HEK293 (cell line): ENCODE results near the gene FLYWCH1.

ENCODE experiments used
- CTCF ChIA-PET: fragments of 350-600 bp; formaldehyde crosslinking; extraction: SDS; loops from one replicate; lab custom pipeline; 2021; ENCODE audit warnings: antibody characterized with exemption; lab: Yijun Ruan, JAX
- POLR2A ChIA-PET: fragments of 300-600 bp; formaldehyde crosslinking; extraction: SDS; loops from one replicate; lab custom pipeline; 2020; ENCODE audit warnings: antibody characterized with exemption, inconsistent platforms; lab: Yijun Ruan, JAX
- H3K27ac ChIP-seq: fragments of 200-500 bp; sonication (Bioruptor generic); 2 replicates; pipeline ENCODE4 v1.5.1; 2014; ENCODE audit warnings: low read depth, low read length, control low read depth, inconsistent platforms; ENCODE audit errors: extremely low read depth
- H3K36me3 ChIP-seq, 2 experiments: fragments of 200-500 bp in 1 of 2; sonication (Bioruptor generic) in 1 of 2; 1 replicate in 1 of 2; 2 replicates in 1 of 2; pipeline ENCODE4 v1.5.1; 2014 to 2017; ENCODE audit warnings: inconsistent platforms in 2 of 2, low read length in 2 of 2; ENCODE audit not compliant: control insufficient read depth in 2 of 2, insufficient read depth in 1 of 2
- H3K4me1 ChIP-seq: fragments of 200-500 bp; sonication (Bioruptor generic); 2 replicates; pipeline ENCODE4 v1.5.1; 2014; ENCODE audit warnings: mild to moderate bottlenecking, low read length, inconsistent platforms; ENCODE audit not compliant: control insufficient read depth, insufficient read depth
- H3K4me3 ChIP-seq: 2 replicates; pipeline ENCODE4 v1.5.1; 2011; ENCODE audit warnings: low read depth, mild to moderate bottlenecking, control low read depth, low read length, moderate library complexity
- H3K9me3 ChIP-seq: fragments of 200-500 bp; sonication (Bioruptor generic); 2 replicates; pipeline ENCODE4 v1.5.1; 2014; ENCODE audit warnings: low read depth, low read length, inconsistent platforms; ENCODE audit not compliant: control insufficient read depth, insufficient read depth
- INSM2 ChIP-seq: fragments of 450-650 bp; formaldehyde crosslinking; IDR thresholded peaks from 2 replicates; pipeline ENCODE4 v1.5.1; 2016; ENCODE audit warnings: missing biosample characterization, missing genetic modification characterization
- KLF10 ChIP-seq: fragments of 450-650 bp; IDR thresholded peaks from 2 replicates; pipeline ENCODE4 v1.5.1; 2018; ENCODE audit warnings: missing biosample characterization, mild to moderate bottlenecking, missing genetic modification characterization
- KLF17 ChIP-seq: fragments of 450-650 bp; formaldehyde crosslinking; IDR thresholded peaks from 2 replicates; pipeline ENCODE4 v1.5.1; 2016; ENCODE audit warnings: missing biosample characterization, missing genetic modification characterization
- KLF8 ChIP-seq: fragments of 450-650 bp; formaldehyde crosslinking; IDR thresholded peaks from 2 replicates; pipeline ENCODE4 v1.5.1; 2016; ENCODE audit warnings: missing biosample characterization, missing genetic modification characterization
- KLF9 ChIP-seq: fragments of 450-650 bp; formaldehyde crosslinking; IDR thresholded peaks from 2 replicates; pipeline ENCODE4 v1.5.1; 2016; ENCODE audit warnings: missing biosample characterization, missing genetic modification characterization, low read depth
- OVOL3 ChIP-seq: fragments of 450-650 bp; formaldehyde crosslinking; IDR thresholded peaks from 2 replicates; pipeline ENCODE4 v1.5.1; 2016; ENCODE audit warnings: missing biosample characterization, missing genetic modification characterization
- SP2 ChIP-seq: fragments of 450-650 bp; formaldehyde crosslinking; IDR thresholded peaks from 2 replicates; pipeline ENCODE4 v1.5.1; 2016; ENCODE audit warnings: missing biosample characterization, missing genetic modification characterization
- SP7 ChIP-seq: fragments of 450-650 bp; formaldehyde crosslinking; IDR thresholded peaks from 2 replicates; pipeline ENCODE4 v1.5.1; 2016; ENCODE audit warnings: missing biosample characterization, missing genetic modification characterization
- ZBTB17 ChIP-seq: fragments of 450-650 bp; formaldehyde crosslinking; IDR thresholded peaks from 2 replicates; pipeline ENCODE4 v1.5.1; 2016; ENCODE audit warnings: missing biosample characterization, missing genetic modification characterization
- ZBTB49 ChIP-seq: fragments of 450-650 bp; formaldehyde crosslinking; IDR thresholded peaks from 2 replicates; pipeline ENCODE4 v1.5.1; 2016; ENCODE audit warnings: missing biosample characterization, missing genetic modification characterization, low read depth
- ZEB2 ChIP-seq: fragments of 450-650 bp; formaldehyde crosslinking; IDR thresholded peaks from 2 replicates; pipeline ENCODE4 v1.5.1; 2016; ENCODE audit warnings: missing biosample characterization, missing genetic modification characterization
- ZNF202 ChIP-seq: fragments of 450-650 bp; formaldehyde crosslinking; IDR thresholded peaks from 2 replicates; pipeline ENCODE4 v1.5.1; 2016; ENCODE audit warnings: missing biosample characterization, missing genetic modification characterization, borderline replicate concordance
- ZNF324 ChIP-seq: fragments of 450-650 bp; formaldehyde crosslinking; IDR thresholded peaks from 2 replicates; pipeline ENCODE4 v1.5.1; 2016; ENCODE audit warnings: missing biosample characterization, missing genetic modification characterization
- ZNF768 ChIP-seq: fragments of 450-650 bp; formaldehyde crosslinking; IDR thresholded peaks from 2 replicates; pipeline ENCODE4 v1.5.1; 2018; ENCODE audit warnings: missing biosample characterization, mild to moderate bottlenecking, missing genetic modification characterization
- ZSCAN30 ChIP-seq: fragments of 450-650 bp; IDR thresholded peaks from 2 replicates; pipeline ENCODE4 v1.5.1; 2018; ENCODE audit warnings: missing biosample characterization, mild to moderate bottlenecking, missing genetic modification characterization, moderate library complexity
- ZXDB ChIP-seq: fragments of 450-650 bp; formaldehyde crosslinking; IDR thresholded peaks from 2 replicates; pipeline ENCODE4 v1.5.1; 2016; ENCODE audit warnings: missing biosample characterization, missing genetic modification characterization
- TF ChIP-seq, protein P1 (sequence below): fragments of 450-650 bp; formaldehyde crosslinking; optimal IDR thresholded peaks from 2 replicates; pipeline ENCODE3; 2016; ENCODE audit warnings: missing biosample characterization, mild to moderate bottlenecking, missing genetic modification characterization
- TF ChIP-seq, protein P2 (sequence below): fragments of 450-650 bp; formaldehyde crosslinking; IDR thresholded peaks from 2 replicates; pipeline ENCODE4 v1.5.1; 2016; ENCODE audit warnings: missing biosample characterization, missing genetic modification characterization
- TF ChIP-seq, protein P3 (sequence below): fragments of 450-650 bp; IDR thresholded peaks from 2 replicates; pipeline ENCODE4 v1.5.1; 2018; ENCODE audit warnings: missing biosample characterization, mild to moderate bottlenecking, missing genetic modification characterization
- TF ChIP-seq, protein P4 (sequence below): fragments of 450-650 bp; formaldehyde crosslinking; conservative IDR thresholded peaks from 2 replicates; pipeline ENCODE4 v1.5.1; 2016; ENCODE audit warnings: low read depth, missing biosample characterization, missing genetic modification characterization

The FLYWCH1 gene

DNA sequence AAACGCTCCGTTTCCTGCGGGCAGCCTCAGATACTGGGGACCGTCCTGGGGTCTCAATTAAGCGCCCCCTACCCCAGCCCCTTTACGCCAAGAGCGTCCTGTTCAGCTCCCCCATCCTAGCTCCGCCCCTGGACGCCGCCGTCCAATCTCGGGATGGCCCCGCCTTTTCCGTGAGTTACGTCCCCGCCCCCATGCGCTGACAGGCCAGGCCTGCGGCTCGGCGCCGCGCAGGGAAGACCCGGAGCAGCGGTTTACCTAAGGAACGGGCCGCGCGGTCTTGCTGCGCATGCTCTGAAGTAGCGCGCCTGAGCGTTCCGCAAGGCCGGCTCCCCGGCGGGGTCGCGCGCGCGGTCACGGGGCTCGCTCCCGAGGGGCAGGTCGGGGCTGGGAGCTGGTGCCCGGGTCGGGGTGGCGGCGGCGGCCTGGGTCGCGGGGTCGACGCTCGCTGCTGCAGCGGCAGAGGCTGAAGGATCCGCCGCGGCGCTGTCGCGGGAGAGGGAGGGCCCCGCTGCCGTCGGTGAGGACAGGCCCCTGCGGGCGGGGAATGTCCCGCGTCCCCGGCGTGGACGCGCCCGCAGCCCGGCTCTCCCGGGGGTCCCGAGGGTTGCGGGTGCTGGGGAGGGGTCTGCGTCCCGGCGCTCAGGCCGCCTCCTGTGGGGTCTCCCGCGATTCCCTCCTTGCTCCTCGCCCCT lies at the start of gene FLYWCH1:
FLYWCH1 (plus strand) TSS at position 294 of the 692 bp plus-strand sequence. CDS start 17,755 bp downstream, outside the sequence.
- ChIA-PET CTCF (interaction anchor here (0.6 to 2.4 kb wide), 8 partner anchors 12 to 1062 kb away, joined by 3 to 20 read pairs (median 4); no protein-coding TSS in a partner anchor), POLR2A (interaction anchor here (0.5 to 2.3 kb wide), 13 partner anchors 9 to 494 kb away, joined by 3 to 15 read pairs (median 4); partner anchors contain the start of genes FLYWCH2, KCTD5, KREMEN2 and PKMYT1)
- Histone ChIP-seq H3K27ac (peak within 1 kb of the TSS; percentile 54; the same call in 1 of the 2 replicates), H3K9me3 (no peaks in the 10 kb centered on the region), H3K4me1 (0 out of 2 replicates have a peak, but pooled peaks cover 4% of the 10 kb centered on the region), H3K4me3 (peak within 1 kb of the TSS; percentile 58), H3K36me3 (peaks cover 0 to 7% of the 10 kb centered on the region in 2 experiments; a peak in 2 of 3 replicates)
- no peak for TF ChIP-seq ZBTB49 (tag by site-specific recombination)
- peak; percentile 52; the same call in 1 of the 2 replicates for TF ChIP-seq ZXDB (tag by site-specific recombination)
- TF ChIP-seq ZNF324 (tag by site-specific recombination) = peak; percentile 72; the same call in 1 of the 2 replicates
- no peak for TF ChIP-seq OVOL3
- peak; percentile 43; the same call in 1 of the 2 replicates for TF ChIP-seq KLF8
- TF ChIP-seq SP7 = peak; percentile 58
- peak; percentile 53; the same call in 1 of the 2 replicates for TF ChIP-seq ZSCAN30 (tag by site-specific recombination)
- TF ChIP-seq, protein P1, sequence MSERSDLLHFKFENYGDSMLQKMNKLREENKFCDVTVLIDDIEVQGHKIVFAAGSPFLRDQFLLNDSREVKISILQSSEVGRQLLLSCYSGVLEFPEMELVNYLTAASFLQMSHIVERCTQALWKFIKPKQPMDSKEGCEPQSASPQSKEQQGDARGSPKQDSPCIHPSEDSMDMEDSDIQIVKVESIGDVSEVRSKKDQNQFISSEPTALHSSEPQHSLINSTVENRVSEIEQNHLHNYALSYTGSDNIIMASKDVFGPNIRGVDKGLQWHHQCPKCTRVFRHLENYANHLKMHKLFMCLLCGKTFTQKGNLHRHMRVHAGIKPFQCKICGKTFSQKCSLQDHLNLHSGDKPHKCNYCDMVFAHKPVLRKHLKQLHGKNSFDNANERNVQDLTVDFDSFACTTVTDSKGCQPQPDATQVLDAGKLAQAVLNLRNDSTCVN (tag by site-specific recombination) = peak; percentile 98
- no peak for TF ChIP-seq ZNF768 (tag by site-specific recombination)
- TF ChIP-seq ZNF202 (tag by site-specific recombination) = no peak
- TF ChIP-seq, protein P2, sequence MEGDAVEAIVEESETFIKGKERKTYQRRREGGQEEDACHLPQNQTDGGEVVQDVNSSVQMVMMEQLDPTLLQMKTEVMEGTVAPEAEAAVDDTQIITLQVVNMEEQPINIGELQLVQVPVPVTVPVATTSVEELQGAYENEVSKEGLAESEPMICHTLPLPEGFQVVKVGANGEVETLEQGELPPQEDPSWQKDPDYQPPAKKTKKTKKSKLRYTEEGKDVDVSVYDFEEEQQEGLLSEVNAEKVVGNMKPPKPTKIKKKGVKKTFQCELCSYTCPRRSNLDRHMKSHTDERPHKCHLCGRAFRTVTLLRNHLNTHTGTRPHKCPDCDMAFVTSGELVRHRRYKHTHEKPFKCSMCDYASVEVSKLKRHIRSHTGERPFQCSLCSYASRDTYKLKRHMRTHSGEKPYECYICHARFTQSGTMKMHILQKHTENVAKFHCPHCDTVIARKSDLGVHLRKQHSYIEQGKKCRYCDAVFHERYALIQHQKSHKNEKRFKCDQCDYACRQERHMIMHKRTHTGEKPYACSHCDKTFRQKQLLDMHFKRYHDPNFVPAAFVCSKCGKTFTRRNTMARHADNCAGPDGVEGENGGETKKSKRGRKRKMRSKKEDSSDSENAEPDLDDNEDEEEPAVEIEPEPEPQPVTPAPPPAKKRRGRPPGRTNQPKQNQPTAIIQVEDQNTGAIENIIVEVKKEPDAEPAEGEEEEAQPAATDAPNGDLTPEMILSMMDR (tag by site-specific recombination) = 0 out of 2 replicates have a peak, but pooled peaks have one; percentile 47
- TF ChIP-seq, protein P3, sequence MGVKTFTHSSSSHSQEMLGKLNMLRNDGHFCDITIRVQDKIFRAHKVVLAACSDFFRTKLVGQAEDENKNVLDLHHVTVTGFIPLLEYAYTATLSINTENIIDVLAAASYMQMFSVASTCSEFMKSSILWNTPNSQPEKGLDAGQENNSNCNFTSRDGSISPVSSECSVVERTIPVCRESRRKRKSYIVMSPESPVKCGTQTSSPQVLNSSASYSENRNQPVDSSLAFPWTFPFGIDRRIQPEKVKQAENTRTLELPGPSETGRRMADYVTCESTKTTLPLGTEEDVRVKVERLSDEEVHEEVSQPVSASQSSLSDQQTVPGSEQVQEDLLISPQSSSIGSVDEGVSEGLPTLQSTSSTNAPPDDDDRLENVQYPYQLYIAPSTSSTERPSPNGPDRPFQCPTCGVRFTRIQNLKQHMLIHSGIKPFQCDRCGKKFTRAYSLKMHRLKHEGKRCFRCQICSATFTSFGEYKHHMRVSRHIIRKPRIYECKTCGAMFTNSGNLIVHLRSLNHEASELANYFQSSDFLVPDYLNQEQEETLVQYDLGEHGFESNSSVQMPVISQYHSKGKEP (tag by site-specific recombination) = peak; percentile 61; the same call in 1 of the 2 replicates
- TF ChIP-seq KLF10 (tag by site-specific recombination) = peak; percentile 65; the same call in 1 of the 2 replicates
- peak; percentile 41; the same call in 1 of the 2 replicates for TF ChIP-seq KLF9 (tag by site-specific recombination)
- TF ChIP-seq, protein P4, sequence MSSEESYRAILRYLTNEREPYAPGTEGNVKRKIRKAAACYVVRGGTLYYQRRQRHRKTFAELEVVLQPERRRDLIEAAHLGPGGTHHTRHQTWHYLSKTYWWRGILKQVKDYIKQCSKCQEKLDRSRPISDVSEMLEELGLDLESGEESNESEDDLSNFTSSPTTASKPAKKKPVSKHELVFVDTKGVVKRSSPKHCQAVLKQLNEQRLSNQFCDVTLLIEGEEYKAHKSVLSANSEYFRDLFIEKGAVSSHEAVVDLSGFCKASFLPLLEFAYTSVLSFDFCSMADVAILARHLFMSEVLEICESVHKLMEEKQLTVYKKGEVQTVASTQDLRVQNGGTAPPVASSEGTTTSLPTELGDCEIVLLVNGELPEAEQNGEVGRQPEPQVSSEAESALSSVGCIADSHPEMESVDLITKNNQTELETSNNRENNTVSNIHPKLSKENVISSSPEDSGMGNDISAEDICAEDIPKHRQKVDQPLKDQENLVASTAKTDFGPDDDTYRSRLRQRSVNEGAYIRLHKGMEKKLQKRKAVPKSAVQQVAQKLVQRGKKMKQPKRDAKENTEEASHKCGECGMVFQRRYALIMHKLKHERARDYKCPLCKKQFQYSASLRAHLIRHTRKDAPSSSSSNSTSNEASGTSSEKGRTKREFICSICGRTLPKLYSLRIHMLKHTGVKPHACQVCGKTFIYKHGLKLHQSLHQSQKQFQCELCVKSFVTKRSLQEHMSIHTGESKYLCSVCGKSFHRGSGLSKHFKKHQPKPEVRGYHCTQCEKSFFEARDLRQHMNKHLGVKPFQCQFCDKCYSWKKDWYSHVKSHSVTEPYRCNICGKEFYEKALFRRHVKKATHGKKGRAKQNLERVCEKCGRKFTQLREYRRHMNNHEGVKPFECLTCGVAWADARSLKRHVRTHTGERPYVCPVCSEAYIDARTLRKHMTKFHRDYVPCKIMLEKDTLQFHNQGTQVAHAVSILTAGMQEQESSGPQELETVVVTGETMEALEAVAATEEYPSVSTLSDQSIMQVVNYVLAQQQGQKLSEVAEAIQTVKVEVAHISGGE (tag by site-specific recombination) = peak; percentile 50
- 0 out of 2 replicates have a peak, but pooled peaks have one; percentile 29 for TF ChIP-seq ZBTB17 (tag by site-specific recombination)
- TF ChIP-seq KLF17 (tag by site-specific recombination) = peak; percentile 67
- TF ChIP-seq SP2 = peak; percentile 95
- TF ChIP-seq ZEB2 (tag by site-specific recombination) = 0 out of 2 replicates have a peak, but pooled peaks have one; percentile 76
- peak; percentile 68; the same call in 1 of the 2 replicates for TF ChIP-seq INSM2 (tag by site-specific recombination)
